ENCODE results near the gene CPSF4L.

CPSF4L gene

DNA sequence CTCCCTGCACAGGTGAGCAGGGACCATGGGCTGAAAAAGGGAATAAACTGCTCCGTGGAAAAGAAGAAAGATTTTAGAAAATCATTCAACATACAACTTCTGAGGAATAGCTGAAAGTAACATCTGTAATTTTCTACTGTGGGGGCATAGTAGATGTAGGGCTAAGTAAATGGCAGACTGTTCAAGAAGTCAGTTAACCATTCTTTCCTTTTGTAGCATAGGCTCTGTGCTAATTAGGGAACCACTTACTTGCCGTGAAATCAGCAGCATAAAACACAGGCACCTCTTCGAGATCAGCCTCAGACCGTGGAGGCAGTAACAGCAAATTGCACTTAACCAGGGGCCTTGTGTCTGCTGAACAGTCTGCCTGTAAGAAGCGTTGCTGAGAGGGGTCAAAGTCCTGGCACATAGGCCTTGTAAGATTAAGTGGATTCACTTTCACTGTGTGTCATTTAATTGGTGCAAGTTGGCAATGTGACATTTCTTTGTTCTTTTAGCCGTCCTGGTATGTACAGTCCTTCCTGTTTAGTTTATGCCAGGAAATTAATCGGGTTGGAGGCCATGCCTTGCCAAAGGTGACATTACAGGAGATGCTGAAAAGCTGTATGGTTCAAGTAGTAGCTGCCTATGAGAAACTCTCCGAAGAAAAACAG, 58.4 kb downstream of the CPSF4L start:
- no peak for DNase-seq (ENCODE audit: low read depth)

DNA sequence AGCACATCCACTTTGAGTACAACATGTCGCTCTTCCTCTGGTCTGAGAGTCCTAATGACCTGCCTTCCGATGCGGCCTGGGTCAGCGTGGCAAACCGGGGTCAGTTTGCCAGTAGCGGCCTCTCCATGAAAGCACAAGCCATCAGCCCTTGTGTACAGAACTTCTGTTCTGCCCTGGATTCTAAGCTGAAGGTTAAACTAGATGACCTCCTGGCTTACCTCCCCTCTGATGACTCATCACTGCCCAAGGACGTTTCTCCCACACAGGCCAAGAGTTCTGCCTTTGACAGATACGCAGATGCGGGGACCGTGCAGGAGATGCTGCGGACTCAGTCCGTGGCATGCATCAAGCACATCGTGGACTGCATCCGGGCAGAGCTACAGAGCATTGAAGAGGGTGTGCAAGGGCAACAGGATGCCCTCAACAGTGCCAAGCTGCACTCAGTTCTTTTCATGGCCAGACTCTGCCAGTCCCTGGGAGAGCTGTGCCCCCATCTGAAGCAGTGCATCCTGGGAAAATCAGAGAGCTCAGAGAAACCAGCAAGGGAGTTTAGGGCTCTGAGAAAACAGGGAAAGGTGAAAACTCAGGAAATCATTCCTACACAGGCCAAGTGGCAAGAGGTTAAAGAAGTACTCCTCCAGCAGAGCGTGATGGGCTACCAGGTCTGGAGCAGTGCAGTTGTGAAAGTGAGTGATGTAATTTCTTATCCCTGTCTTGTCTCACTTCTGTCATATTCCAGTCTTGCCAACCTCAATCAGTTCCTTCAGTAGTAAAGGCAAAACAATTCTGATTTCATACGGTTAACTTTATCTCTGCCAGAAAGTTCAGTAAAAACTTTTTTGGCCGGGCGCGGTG, 60.2 kb downstream of the CPSF4L start:
- no peak for DNase-seq (ENCODE audit: low read depth)

DNA sequence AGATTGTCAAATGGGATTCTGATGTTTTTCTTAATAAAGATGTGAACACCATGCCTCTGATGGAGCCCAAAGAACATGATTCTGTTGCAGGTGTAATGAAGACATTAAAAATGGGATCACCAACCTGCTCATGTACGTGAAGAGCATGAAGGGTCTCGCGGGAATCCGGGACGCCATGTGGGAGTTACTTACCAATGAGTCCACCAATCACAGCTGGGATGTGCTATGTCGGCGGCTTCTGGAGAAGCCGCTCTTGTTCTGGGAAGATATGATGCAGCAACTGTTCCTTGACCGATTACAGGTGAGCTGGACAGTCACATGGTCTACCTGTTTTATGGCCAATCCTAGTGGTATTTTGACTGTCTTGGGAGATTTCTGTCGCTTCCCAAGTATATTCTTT, 61.2 kb downstream of the CPSF4L start:
- DNase-seq (ENCODE audit: low read depth), result no peak

DNA sequence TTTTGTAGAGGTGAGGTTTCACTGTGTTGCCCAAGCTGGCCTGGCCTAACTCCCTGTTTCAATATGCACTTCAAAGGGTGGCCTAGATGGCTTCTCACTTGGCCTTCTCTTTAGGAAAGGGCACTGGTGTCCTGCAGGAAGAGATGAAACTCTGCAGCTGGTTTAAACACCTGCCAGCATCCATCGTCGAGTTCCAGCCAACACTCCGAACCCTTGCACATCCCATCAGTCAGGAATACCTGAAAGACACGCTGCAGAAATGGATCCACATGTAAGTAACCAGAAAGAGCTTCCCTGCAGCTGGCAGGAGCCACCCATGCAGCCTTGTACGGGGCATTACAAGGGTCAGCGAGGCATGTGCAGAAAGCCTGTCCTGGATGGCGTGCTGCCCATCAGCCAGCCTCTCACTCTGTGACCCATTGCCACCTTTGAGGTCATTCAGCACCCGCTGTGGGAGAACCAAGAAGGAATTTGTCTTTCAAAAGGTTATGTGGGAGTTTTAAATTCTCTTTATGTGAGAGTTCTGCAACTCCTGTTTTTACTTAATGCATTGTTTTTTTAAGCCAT, 61.8 kb downstream of the CPSF4L start:
- DNase-seq (ENCODE audit: low read depth), result no peak

DNA sequence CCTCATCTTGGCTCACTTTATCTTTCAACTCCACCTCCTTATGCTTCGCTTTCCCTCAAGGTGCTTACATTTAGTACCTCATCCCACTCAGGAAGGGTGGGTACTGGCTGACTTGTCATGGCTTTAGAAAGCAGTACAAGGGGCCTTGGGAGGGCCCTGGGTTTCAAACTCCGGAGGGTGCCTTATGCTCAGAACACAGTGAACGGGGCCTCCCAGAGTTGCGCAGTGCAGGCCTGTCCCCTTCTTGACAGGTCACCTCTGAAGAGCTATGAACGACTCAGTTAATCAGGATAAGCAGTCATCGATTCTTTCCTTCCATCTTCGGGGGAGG, 62.8 kb downstream of the CPSF4L start:
- no peak for DNase-seq (ENCODE audit: low read depth)

All from activated T-helper 9 cell treated with anti-CD3 and anti-CD28 coated beads, Interleukin-2, amount 50 U/mL, for 16 hours (primary cell).